CMK (cell line): ENCODE data around the gene DAB2IP.
A peak's percentile ranks its signal among the peaks of the same experiment; 100 is the strongest.
"Not testable (repeated sequence)": the region's sequence is repeated elsewhere in the genome, so short reads cannot be mapped to it uniquely, and the experiment has no call there.

Source experiments
- DNase-seq: peaks from one replicate; pipeline ENCODE4 v3.0.0-alpha.2; 2010; ENCODE audit warnings: low read depth

Gene DAB2IP

DNA sequence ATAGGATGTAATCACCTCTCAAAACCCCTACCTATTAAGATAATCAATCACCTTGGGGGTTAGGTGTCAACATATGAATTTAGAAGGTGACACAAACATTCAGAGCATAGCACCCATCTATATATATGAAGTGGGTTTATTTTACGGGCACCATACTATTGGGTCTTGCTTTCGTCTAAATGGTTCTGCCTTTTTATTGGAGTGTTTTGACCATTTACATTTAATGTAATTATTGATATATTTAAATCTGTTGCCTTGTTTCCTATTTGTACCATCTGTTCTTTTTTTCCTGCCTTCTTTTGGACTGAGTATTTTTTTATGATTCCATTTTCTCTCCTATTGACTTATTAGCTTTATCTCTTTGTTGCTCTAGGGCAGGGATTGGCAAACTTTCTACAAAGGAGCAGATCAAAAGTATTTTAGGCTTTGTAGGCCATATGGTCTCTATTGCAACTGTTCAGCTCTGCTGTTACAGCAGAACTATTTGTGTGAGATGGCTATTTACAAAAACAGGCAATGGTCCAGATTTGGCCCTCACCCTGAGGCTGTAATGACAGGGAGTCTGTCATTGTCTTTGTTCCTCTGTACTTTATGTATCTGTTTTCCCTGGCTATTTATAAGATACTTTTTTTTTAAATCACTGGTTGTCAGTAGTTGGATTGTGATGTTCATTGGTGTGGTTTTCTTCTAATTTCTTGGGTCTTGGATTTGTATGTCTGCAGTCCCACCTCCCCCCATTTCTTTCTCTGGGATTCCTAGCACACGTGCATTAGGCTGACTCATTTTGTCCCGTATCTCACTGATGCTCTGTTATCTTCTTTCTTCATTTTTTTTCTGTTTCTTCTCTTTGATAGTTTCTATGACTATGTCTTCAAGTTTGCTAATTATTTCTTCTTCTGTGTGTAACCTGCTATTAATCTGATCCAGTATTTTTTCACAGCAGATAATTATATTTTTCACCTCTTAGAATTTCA is 127.1 kb downstream of the DAB2IP start:
- no peak for DNase-seq

DNA sequence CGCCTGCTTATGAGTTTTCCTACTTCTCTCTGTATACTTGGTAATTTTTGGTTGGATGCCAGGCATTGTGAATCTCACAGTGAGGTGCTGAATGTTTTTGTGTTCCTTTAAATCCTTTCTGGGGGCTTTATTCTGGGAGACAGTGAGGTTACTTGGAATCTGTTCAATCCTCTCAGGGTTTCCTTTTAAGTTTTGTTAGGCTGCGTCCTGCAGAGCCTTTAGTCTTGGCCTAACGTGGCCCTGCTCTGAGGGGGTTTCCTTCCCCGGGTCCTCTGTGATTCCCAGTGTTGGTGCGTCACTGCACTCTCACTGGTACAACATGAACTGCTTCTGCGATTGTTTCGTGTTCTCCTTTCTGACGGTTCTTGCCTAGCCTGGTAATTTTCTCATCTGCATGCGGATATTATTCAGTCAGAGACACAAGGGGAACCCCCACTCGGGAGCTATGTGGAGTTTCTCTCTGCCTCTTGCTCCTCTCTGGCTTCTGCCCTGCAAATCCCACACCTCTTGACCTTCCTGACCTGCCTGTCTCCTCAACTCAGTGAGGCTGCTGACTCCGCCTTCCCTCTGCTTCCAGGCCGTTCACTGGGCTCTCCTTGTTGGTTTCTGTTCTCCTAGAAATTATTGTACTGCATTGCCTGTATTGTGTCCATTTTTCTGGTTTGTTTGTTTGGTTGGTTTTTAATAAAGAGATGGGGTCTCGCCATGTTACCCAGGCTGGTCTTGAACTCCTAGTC is 128.1 kb downstream of the DAB2IP start:
- no peak for DNase-seq

DNA sequence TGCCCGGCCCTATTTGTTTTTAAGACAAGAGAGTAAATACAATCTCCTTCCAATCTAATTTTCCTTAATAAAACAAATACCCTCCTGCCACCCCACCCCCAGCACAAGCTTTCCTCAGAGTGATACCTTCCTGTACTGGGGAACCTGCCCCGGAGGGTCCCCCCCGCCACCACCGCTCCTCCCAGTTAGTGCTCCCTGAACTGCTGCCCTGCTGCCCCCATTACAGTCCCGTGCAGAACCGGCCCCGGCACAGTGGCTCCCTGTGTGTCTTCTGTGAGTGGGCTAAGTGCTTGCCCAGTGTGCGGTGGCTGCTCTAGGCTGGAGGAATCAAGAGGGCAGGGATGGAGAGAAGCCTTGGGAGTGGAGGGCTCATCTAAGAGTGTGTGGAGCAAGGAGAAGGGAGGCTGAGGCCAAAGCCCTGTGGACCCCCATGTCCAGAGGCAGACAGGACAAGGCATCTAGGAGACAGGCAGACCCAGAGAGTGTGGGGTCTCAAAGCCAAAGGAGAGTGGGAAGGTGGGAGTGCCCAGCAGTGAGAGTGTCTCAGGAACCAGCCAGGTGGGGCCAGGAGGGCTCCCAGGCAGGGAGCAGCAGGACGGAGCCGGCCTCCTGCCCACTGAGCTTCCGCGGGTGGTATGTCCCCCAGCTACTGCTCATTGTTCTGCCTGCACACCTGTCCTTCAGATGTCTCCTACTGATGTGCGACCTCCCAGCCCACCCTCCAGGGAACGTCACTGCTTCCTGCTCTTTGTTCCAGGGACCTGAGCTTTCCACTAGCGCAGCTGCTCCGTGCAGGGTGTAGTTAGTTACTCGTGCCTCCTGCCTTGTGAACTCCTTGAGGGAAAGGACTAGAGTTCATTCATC is 129.0 kb downstream of the DAB2IP start:
- DNase-seq = no peak

DNA sequence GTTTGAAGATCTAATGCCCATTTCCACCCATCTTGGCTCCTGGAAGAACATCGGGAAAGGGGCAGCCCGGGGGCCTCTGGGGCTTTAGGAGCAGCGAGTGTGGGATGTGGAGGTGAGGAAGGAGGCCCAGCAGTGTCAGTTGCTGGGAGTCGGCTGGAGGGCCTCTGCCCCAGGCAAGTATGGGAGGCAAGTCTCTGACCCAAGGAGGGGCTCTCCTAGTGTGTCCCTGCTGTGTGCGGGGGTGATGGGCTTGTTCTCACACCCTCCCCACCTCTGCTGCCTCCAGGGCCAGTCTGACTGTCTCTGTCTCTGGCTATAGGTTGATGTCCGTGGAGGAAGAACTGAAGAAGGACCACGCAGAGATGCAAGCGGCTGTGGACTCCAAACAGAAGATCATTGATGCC is 129.7 kb downstream of the DAB2IP start:
- DNase-seq = no peak

DNA sequence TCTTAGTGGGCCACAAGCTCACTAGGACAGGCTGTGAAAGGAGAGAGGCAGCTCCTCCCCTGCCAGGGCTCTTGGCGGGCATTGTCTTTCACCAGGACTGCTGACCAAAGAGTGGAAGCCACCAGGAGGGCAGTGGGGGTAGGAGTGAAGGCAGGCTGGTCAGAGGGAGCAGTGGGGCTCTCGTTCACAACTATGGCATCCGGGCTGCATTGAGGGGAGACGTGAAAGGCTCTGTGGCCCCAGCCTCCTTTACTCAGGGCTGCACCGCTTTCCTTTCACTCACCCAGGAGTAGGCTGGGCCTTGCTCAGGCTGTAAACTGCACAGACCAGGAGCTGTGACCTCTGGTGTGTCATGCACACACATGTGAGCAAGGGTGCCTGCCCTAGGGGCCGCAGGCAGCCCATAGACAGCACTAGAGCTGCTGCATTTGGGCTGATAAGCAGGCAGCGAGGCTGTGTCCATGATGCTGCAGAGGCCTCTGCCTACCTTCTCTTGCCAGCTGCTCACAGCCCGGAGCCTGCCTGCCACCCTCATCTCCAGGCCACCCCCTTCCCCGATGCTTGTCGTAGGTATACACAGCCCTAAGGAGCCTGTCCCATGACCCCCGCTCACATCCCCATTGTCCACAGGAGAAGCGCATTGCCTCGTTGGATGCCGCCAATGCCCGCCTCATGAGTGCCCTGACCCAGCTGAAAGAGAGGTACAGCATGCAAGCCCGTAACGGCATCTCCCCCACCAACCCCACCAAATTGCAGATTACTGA is 130.4 kb downstream of the DAB2IP start:
- DNase-seq = no peak

DNA sequence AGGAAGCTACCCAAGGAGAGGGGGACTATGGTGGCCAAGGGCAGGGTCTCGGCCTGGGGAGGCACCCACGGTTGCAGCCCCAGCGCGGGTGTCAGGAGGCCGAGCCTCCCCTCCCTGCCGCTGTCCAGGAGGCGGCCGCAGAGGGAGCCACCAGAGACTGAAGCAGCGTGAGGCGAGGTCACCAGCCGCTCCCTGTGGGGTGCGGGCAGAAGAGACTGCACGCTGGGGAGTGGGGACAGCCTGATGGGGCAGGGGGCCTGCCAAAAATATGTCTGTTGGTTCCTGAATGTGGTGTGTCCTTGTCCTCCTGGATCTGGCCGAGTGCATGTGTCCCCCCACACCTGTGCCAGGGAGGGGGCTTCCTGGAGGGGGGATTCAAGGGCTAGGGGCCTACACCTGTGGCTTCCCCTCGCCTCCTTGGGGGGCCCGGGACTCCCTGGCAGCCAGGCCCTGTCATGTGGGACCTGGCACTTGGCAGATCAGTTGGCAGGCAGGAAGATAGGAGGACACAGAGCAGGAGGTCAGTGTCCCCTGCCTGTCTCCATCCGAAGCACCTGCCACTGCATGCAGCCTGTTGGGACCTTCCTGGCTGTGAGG is 131.2 kb downstream of the DAB2IP start:
- no peak for DNase-seq

DNA sequence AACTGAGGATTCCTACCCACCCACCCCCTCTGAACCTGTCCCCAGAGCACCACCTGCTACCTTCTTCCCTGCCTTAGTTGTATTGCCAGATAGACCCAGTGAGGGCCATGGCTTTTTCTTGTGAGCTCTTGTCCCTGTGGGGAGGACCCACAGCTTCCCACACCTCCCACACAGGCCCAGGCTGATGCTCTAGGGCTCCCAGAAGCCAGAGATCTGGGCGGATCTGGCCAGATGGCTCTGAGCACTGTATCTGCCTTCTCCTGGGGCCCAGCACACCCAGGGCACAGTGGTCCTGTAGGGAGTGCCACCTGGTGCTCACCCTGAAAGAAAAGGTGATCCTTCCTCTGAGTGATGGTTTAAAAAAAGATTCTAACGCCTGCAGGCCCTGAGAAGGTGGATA is 131.7 kb downstream of the DAB2IP start:
- no peak for DNase-seq

DNA sequence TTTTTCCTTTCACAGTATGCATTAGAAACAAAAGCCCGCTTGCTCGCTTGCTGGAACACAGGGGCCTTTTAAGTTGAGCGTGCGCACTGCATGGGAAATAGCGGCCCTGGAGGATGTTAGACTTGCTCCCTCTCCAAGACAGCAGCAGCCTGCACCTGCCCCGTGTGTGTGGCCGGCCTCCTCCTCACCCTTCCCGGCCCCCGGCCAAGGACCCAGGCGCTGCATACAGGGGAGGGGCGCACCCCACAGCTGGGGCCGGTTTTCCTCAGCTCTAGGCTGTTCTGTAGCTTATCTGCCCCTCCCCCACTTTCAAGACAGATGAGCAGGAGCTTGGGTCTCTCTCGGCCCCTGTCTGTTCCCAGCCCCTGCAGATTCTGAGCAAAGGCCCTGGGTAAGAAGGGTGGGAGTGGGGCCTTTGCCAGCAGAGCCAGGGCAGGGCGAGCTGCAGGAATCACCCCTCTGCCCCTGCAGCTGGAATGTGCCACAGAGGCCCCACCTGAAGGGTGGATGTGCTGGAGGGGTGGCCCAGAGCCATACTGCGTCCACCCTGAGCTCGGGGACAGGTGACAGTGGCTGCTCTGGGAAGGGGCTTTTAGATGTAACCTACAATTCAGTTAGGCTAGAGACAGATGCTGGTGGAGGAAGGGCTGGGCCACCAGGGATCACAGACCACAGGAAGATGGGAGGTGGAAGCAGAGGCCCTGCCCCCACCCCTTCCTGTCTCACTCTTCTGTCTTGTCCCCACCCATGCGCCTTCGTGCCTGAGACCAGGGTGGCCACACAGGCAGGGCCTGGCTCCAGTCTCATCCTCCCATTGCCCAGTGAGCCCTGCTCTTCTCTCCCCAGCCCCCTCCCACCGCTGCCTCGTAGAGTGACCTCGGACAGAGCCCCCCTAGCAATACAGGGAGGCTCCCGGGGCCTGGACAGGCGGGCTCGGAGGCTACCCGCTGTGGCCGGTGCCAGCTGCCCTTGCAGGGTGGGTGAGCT is 132.4 kb downstream of the DAB2IP start:
- peak; percentile 88 for DNase-seq

DNA sequence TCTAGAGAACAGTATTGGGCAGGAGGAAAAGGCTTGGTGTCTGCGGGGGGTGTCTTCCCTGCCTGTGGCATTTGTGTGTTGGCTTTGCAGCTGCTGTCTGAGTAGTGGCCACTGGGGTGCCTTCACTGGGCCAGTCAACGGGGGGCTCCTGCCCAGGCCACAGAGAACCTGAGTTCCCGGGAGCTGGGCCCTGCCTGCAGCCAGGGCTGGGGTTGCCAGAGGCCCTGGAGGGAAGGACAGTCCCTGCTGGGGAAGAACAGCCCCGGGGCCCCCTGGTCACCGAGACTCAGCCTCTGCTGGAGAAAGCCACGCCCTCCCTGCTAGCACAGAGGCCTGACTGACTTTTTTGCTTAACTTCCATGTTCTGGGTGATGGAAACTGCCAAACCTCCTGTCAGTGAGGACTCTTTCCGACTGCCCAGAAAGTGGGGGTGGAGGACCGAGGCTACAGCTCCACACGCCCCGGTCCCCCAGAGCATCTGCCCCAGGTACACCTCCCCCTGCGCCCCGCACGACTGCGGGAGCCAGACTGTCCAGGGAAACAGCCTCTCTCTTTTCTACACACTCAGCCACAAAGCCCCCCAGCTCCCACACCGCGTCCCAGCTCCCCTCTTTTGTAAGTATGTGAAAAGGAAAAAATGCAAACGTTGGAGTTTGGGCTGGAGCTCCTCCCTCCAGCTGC is 133.4 kb downstream of the DAB2IP start:
- no peak for DNase-seq

DNA sequence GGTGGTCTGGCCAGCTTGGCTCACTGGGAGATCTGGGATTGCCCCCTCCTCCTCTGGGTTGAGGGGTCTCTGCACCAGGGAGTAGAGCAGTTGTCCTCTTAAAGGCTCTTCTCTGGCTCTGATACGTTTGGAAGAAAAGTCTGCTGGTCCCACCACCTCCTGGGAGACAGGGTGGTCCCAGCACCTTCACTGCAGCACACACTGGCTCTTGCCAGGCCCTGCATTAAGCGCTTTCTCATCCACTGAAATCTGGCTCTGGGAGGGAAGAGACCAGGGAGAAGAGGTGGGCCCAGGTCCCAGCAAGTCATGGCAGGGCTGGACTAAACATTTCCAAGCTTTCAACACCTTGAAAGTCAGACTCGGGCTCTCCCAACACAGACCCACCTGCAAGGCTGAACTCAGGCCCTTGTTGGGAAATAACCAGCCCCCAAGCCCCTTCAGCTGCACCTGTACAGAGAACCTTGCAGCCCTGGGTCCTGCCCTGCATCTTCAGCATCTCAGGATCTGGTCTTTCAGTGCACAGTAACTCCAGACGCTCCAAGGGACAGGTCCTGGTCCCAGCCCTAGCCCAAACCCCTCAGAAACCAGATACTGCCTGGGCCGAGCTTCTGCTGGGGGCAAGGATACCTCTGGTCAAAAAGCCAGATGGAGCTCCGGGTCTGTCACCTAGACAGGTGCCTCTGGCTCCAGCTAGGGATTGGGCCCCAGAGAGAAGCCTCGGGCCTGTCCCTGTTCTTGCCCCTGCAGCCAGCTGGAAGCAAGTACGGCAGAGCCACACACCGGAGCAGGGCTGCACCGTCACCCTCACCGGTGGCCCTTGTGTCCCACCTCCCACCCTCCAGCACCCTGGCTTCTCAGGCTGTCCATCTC is 134.5 kb downstream of the DAB2IP start:
- no peak for DNase-seq

DNA sequence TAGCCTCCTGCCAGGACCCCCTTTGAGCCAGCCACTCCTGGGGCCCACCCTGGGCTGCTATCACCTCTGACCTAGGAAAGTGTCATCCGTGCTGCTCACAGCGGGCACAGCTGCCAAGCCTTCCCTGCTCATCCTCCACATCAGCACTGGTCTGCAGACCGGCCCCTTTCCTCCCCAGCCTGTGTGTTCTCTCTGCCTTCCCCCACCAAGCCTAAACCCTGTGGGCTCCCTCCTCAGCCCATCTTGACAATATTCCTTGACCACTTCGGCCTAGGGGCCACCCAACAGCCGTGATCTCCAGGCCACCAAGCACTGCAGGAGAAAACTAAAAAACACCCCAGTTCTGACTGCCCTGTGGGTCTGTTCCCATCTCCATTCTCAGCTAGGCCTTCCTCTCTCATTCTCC is 135.1 kb downstream of the DAB2IP start:
- DNase-seq = no peak

DNA sequence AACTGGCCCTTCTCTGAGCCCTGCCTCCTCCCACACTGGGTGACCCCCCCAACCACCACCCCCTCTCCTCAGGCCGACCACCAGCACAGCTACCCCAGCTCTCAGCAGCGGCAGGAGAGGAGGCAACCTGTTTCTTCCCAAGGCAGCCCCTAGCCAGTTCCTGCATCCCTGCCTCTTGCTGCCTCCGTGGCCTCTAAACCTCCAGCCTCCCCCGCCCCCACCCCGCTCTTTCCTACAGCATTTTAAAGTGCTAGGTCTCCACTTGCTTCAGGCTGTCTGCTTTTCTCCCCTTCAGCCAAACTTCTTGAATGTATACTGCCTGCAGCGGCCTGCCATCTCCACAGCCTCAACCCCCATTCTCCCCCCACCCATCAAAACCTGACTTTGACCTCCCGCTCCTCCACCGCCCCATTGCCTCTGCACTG is 135.6 kb downstream of the DAB2IP start:
- no peak for DNase-seq

DNA sequence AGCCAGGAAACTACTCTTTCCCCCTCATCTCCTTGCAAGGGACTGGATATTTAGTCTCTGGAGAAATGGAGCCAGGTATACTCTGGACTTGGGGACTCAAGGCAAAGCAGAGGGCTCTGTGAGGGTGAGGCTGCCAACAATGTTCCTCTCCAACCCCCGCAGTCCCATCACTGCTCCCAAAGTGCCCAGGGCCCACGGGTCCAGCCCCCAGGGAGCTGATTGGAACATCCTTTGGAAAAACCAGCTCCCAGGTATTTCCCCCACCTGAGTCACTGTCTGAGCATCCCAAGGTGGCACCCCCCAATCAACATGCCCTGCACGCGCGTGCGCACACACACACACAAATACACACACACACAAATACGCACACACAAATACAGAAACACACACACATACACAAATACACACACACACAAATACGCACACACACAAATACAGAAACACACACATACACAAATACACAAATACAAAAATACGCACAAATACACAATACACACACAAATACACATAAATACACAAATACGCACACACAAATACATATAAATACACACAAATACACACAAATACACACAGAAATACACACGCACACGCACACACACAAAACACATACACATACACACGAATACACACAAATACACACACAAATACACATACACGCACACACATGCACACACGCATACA is 137.4 kb downstream of the DAB2IP start:
- DNase-seq = no peak

DNA sequence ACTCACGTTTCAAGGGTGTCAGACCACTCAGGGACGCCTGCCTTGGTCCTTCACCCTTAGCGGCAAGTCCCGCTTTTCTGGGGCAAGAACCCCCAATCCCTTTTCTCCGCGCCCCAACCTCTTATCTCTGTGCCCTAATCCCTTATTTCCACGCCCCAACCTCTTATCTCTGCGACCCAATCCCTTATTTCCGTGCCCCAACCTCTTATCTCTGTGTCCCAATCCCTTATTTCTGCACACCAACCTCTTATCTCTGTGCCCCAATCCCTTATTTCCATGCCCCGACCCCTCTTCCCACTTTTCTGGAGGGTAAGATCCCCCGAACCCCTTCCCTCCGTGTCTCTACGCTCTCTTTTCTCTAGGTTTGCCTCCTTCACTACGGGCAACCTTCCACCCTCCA is 139.4 kb downstream of the DAB2IP start:
- no peak for DNase-seq

DNA sequence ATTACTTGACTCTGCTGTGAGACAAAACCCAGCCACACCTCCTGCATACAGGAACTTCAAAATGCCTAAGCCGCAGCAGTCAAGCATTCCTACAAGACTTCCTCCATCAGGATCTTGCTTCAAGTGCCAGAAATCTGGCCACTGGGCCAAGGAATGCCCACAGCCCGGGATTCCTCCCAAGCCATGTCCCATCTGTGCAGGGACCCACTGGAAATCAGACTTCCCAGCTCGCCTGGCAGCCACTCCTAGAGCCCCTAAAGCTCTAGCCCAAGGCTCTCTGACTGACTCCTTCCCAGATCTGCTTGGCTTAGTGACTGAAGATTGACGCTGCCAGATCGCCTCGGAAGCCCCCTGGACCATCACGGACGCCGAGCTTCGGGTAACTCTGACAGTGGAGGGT is 141.0 kb downstream of the DAB2IP start:
- not testable (repeated sequence) for DNase-seq

DNA sequence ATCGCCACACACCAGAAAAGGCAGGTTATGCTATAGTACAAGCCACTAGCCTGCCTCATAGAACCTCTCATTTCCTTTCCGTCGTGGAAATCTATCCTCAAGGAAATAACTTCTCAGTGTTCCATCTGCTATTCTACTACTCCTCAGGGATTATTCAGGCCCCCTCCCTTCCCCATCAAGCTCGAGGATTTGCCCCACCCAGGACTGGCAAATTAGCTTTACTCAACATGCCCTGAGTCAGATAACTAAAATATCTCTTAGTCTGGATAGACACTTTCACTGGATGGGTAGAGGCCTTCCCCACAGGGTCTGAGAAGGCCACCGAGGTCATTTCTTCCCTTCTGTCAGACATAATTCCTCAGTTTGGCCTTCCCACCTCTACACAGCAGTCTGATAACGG is 142.9 kb downstream of the DAB2IP start:
- DNase-seq = not testable (repeated sequence)

DNA sequence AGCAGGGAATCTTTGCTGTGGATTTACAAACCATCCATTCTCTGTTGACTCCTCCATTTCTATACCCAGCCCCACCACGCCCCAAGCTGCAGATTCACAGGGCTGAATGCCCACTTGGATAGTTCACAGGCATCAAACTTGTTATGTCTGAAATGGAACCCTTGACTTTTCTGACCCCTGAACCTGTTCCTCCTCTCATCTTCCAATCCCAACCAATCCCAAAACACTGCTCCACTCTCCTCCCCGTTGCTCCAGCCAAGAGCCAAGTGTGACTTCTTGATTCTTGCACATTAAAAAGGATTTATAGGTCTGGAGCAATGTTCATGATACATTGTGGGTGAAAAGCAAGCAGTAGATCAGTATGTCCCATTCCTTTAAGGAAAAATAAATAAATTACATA is 145.6 kb downstream of the DAB2IP start:
- DNase-seq = no peak

DNA sequence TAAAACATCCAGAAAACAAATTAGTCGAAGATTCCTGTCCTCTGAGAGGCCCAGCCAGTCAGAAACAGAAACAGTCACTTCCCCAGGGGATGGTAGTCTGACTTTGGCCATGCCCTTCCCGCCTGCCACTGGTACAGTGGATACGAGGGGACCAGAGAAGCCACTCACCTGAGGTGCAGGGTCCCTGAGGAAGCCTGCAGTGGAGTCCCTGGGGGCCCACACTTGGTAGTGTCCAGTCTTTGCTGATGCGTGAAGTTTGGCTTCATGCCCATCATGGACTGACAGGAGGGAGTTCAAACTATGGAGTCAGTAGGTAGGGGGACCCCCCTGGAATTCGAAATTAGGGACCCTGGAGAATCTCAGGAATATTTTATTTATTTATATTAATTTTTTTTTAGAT is 147.5 kb downstream of the DAB2IP start:
- DNase-seq = no peak
